Colon (tissue), 2 donors: ENCODE results near the gene MRPS21.
"Not testable (repeated sequence)": the region's sequence is repeated elsewhere in the genome, so short reads cannot be mapped to it uniquely, and the experiment has no call there.

Source experiments
- FAIRE-seq: peaks from 2 replicates; lab custom pipeline; 2012; peaks lifted over from hg19 to GRCh38; lab: Jason Lieb, UNC
- donor health status: control.
- donor health status: control.

The MRPS21 gene

DNA sequence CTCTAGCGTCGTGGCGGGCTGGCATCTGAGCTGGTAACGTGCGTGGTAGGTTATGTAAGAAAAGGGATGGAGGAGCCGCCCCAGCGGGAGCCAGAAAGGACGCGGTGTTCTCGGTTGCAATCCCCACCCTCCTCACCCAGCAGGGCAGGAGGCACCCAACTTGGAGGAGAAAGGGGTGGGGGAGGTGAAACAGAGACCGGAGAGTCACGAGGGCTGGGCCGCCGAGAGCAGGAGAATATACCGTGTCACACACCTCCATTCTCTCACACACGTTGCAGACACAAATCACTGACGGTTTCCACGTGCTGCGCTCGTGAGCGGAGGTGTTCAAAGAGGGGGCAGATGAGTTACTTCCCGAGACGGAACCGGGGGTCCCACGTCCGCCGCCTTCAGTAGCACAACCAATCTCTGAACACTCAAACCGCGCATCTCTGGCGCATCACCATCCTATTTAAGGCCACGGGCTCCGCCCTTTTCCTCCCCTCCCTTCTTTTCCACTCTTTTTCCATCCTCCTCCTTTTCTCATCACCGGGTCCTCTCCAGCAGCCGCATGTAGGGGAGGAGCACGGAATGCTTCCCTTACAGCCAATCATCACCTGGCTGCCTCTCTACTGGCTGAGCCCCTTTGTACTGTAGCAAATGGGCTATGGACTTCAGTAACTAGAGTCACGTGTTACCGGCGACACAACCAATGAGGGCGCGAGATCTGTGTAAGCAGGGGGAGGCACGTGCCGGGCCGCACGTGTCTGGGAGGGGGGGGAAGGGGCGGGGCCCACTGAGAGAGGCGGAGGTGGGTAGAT, 11.7 kb upstream of the MRPS21 start, which contains the start of gene CIART:
CIART (plus strand) TSS at position 797 of the 800 bp plus-strand sequence. CDS start 714 bp downstream, outside the sequence.
- no peak for FAIRE-seq

GRCh38 chr1:150282558-150282958, 11.1 kb upstream of the MRPS21 start:
- no peak for FAIRE-seq

GRCh38 chr1:150283260-150283659, 10.4 kb upstream of the MRPS21 start:
- FAIRE-seq: no peak

DNA sequence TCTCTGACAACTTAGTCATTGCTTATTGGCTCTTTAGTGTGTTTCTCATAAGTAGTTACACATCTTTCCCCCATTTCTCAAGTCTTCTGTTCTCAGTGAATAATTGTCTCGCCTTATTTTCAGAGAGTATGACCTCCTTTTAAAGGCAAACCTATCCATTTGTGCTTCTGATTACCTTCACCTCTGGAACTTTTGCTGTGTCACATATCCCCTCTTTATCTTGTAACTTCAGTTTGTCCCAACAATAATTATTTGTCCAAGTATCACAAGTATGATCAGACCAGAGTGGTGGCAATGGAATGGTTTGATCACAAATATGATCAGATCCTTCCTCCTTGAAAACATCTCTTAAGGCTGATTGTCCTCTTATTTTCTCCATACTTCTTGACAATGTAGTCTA, 5.3 kb upstream of the MRPS21 start:
- FAIRE-seq: no peak

DNA sequence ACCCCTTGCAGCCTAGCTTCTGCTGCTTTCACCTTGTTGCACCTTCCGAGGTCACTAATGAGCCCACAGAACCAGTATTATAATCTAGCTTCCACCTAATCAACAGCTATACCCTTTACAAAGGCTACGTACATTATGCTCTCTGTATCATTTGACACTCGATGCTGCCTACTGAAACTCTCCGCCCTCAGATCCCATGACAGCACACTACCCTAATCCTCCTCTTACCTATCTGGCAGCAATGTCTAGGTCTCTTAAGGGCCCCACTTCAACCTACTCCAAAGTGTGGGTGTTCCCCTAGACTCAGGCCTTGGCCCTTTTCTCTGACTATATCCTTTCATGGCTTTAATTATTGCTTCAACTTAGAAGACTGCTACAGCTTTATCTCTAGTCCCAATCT, 4.8 kb upstream of the MRPS21 start:
- no peak for FAIRE-seq

GRCh38 chr1:150295476-150295875, 1.8 kb downstream of the MRPS21 start:
- no peak for FAIRE-seq

DNA sequence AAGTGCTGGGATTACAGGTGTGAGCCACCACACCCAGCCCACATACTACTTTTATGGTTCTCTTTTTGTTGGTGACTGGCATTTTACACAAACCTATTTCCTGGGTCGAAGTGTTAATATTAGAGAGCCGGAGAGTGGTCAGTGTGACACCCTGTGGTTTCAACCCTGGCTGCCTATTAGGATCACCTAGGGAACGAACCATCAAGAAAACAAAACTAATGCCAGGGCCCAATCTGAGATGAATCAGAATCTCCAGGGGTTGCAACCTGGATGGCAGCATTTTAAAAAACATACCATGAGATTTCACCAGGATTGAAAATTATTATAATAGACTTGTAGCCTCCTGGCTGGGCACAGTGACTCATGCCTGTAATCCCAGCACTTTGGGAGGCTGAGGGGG, 6.1 kb downstream of the MRPS21 start:
- FAIRE-seq: no peak

- FAIRE-seq: no peak
Measured at GRCh38 chr1:150302338-150302737, 8.7 kb downstream of the MRPS21 start.

DNA sequence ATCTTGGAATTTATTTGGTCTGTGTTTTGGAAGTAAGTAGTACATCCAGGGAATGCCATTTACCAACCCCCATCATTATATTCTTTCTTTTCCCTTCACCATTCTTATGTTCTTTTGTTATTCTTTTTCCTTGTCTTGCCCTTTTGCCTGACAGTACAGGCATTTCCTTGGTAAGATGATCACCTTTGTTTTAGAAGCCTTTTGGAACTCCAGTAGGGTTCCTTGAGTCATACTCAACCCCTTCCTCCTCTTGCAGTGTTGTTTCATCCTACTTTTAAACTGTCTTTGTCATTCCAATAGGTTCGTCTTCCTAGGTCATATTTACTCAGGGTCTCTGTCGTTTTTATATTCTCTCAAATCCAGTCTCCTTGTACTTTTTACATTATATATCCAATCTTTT, 9.2 kb downstream of the MRPS21 start:
- no peak for FAIRE-seq

GRCh38 chr1:150308585-150308984, 14.9 kb downstream of the MRPS21 start:
- FAIRE-seq: not testable (repeated sequence)

DNA sequence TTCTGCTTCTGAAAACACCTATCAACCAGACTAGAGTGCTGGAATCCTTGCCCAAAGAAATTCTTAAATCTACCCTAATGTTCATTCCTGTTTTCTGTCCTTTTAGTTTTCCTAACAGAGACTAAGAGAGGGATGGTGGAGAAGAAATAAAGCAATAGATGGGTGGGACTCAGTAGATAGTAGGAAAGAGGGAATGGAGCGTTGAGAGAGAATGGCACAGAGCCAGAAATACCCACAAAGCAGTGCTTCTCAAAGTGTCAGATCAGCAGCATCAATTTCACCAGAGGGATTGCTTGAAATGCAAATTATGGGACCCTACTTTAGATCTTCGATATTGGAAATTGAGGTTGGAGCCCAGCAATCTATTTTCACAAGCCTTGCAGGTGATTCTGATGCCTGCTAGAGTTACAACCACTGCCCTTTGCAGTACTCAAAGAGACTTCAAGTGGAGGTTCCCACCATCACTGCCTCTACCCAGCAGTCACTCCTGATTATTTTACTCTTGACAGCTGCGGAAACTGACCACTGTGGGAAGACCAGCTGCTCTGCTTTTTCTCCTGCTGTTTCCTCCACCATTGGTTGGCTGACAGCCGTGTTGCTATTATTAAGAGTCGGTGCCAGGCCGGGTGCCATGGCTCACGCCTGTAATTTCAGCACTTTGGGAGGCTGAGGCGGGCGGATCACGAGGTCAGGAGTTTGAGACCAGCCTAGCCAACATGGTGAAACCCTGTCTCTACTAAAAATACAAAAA, 16.3 kb downstream of the MRPS21 start:
- FAIRE-seq: no peak

GRCh38 chr1:150311762-150312161, 18.1 kb downstream of the MRPS21 start:
- no peak for FAIRE-seq

DNA sequence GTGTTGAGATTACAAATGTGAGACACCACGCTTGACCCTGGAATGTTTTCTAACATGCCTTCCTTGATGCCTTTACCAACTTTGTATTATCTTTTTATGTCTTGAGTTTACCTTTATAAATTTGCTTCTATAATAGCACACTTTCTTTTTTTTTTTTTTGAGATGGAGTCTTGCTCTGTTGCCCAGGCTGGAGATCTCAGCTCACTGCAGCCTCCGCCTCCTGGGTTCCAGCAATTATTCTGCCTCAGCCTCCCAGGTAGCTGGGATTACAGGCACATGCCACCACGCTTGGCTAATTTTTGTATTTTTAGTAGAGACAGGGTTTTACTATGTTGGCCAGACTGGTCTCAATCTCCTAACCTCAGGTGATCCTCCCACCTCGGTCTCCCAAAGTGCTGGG, 21.0 kb downstream of the MRPS21 start:
- not testable (repeated sequence) for FAIRE-seq

DNA sequence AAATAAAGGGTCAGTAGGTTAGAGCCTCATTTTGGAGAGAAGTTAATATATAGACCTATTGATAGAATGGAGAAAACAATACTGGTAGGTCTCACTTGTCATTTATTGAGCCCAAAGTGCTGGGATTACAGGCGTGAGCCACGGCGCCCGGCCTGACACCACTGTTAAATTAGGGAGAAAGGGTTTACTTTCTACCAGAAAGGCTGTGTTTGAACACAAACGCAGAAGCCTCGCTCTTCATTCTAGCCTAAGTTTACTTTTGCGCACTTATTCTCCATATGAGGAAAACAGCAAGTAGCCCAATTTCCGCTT, 27.0 kb downstream of the MRPS21 start:
- no peak for FAIRE-seq

GRCh38 chr1:150321826-150322166, 28.1 kb downstream of the MRPS21 start:
- no peak for FAIRE-seq

- FAIRE-seq: no peak
Measured at GRCh38 chr1:150322310-150322709, 28.6 kb downstream of the MRPS21 start.

GRCh38 chr1:150332651-150333290, 39.1 kb downstream of the MRPS21 start:
- no peak for FAIRE-seq

- no peak for FAIRE-seq
Measured at GRCh38 chr1:150346316-150346715, 52.7 kb downstream of the MRPS21 start.

DNA sequence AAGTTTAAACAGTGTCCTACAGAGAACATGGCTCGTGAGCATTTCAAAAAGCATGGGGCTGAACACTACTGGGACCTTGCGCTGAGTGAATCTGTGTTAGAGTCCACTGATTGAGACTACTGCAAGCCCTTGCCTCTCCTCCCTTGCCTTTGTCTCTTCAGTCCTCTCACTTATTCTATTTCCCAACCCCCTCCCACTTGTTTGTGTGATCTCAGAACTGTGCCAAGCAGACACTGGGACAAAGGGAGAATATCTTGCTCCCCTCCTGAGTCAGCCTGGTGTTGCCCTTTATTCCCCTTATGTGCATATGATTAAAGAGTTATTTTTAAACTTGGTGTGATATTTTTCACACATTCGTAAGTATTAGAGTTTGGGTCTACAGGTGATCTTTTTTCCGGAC, 59.2 kb downstream of the MRPS21 start:
- FAIRE-seq: no peak
